ENCODE measurements around the gene MIPOL1.
"Not testable (repeated sequence)": the region's sequence is repeated elsewhere in the genome, so short reads cannot be mapped to it uniquely, and the experiment has no call there.

Gene MIPOL1

GRCh38 chr14:37462426-37462825, 264.7 kb downstream of the MIPOL1 start:
- DNase-seq (ENCODE audit: low read depth in 2 of 2) = not testable (repeated sequence)

GRCh38 chr14:37464192-37464858, 266.6 kb downstream of the MIPOL1 start:
- no peak for DNase-seq (ENCODE audit: low read depth in 2 of 2)

GRCh38 chr14:37466003-37466622, 268.4 kb downstream of the MIPOL1 start:
- no peak for DNase-seq (ENCODE audit: low read depth in 2 of 2)

GRCh38 chr14:37466623-37467088, 268.9 kb downstream of the MIPOL1 start:
- DNase-seq (ENCODE audit: low read depth in 2 of 2) = no peak

GRCh38 chr14:37469650-37470049, 271.9 kb downstream of the MIPOL1 start:
- no peak for DNase-seq (ENCODE audit: low read depth in 2 of 2)

GRCh38 chr14:37470251-37470650, 272.5 kb downstream of the MIPOL1 start:
- DNase-seq (ENCODE audit: low read depth in 2 of 2) = no peak

- DNase-seq (ENCODE audit: low read depth in 2 of 2) = no peak
Observed at GRCh38 chr14:37472906-37473305, 275.2 kb downstream of the MIPOL1 start.

GRCh38 chr14:37474191-37474590, 276.5 kb downstream of the MIPOL1 start:
- no peak for DNase-seq (ENCODE audit: low read depth in 2 of 2)

GRCh38 chr14:37480446-37481290, 282.9 kb downstream of the MIPOL1 start:
- peak in 1 of 2 experiments; percentile 8 for DNase-seq (ENCODE audit: low read depth in 2 of 2)

GRCh38 chr14:37482428-37482827, 284.7 kb downstream of the MIPOL1 start:
- no peak for DNase-seq (ENCODE audit: low read depth in 2 of 2)

GRCh38 chr14:37483672-37484071, 285.9 kb downstream of the MIPOL1 start:
- DNase-seq (ENCODE audit: low read depth in 2 of 2) = no peak

GRCh38 chr14:37490607-37491006, 292.9 kb downstream of the MIPOL1 start:
- DNase-seq (ENCODE audit: low read depth in 2 of 2) = no peak

- DNase-seq (ENCODE audit: low read depth in 2 of 2) = no peak
Observed at GRCh38 chr14:37491076-37491475, 293.3 kb downstream of the MIPOL1 start.

GRCh38 chr14:37493606-37494005, 295.9 kb downstream of the MIPOL1 start:
- DNase-seq (ENCODE audit: low read depth in 2 of 2) = no peak

- DNase-seq (ENCODE audit: low read depth in 2 of 2) = no peak
Observed at GRCh38 chr14:37497422-37497821, 299.7 kb downstream of the MIPOL1 start.

GRCh38 chr14:37501877-37502276, 304.1 kb downstream of the MIPOL1 start:
- no peak for DNase-seq (ENCODE audit: low read depth in 2 of 2)

GRCh38 chr14:37508503-37508902, 310.8 kb downstream of the MIPOL1 start:
- DNase-seq (ENCODE audit: low read depth in 2 of 2) = no peak

- DNase-seq (ENCODE audit: low read depth in 2 of 2) = no peak
Observed at GRCh38 chr14:37512173-37512572, 314.4 kb downstream of the MIPOL1 start.

- no peak for DNase-seq (ENCODE audit: low read depth in 2 of 2)
Observed at GRCh38 chr14:37515771-37516170, 318.0 kb downstream of the MIPOL1 start.

GRCh38 chr14:37526994-37527393, 329.3 kb downstream of the MIPOL1 start:
- no peak for DNase-seq (ENCODE audit: low read depth in 2 of 2)

GRCh38 chr14:37539992-37540391, 342.3 kb downstream of the MIPOL1 start:
- no peak for DNase-seq (ENCODE audit: low read depth in 2 of 2)

- DNase-seq (ENCODE audit: low read depth in 2 of 2) = no peak
Observed at GRCh38 chr14:37544407-37544806, 346.7 kb downstream of the MIPOL1 start.

- no peak for DNase-seq (ENCODE audit: low read depth in 2 of 2)
Observed at GRCh38 chr14:37545174-37545573, 347.4 kb downstream of the MIPOL1 start.
